GM18907 (cell line): ENCODE measurements around the gene TTC21A.
A peak's percentile ranks its signal among the peaks of the same experiment; 100 is the strongest.

Experiments
- ATAC-seq: cut with Tn5 transposase; IDR thresholded peaks from one replicate; pipeline ENCODE4 v1.9.1; 2021; ENCODE audit warnings: mild to moderate bottlenecking, moderate library complexity; ENCODE audit not compliant: unreplicated experiment

Gene TTC21A

GRCh38 chr3:39176025-39176714 lies 68.7 kb downstream of the TTC21A start:
- no peak for ATAC-seq

GRCh38 chr3:39177708-39178332 lies 70.3 kb downstream of the TTC21A start:
- peak; percentile 55 for ATAC-seq

- ATAC-seq: no peak
These were observed 71.1 kb downstream of the TTC21A start for GRCh38 chr3:39178553-39178952.

- no peak for ATAC-seq
These were observed 72.7 kb downstream of the TTC21A start for GRCh38 chr3:39180183-39180545.

GRCh38 chr3:39180546-39181346 lies 73.3 kb downstream of the TTC21A start:
- peak; percentile 89 for ATAC-seq

- no peak for ATAC-seq
These were observed 74.2 kb downstream of the TTC21A start for GRCh38 chr3:39181408-39182335.

GRCh38 chr3:39183211-39184080 lies 76.0 kb downstream of the TTC21A start:
- no peak for ATAC-seq

GRCh38 chr3:39184081-39184967 lies 76.8 kb downstream of the TTC21A start:
- ATAC-seq: no peak

GRCh38 chr3:39184968-39185285 lies 77.4 kb downstream of the TTC21A start:
- no peak for ATAC-seq

GRCh38 chr3:39185326-39185958 lies 78.0 kb downstream of the TTC21A start:
- ATAC-seq: no peak

- no peak for ATAC-seq
These were observed 78.6 kb downstream of the TTC21A start for GRCh38 chr3:39185959-39186691.

GRCh38 chr3:39186692-39187151 lies 79.2 kb downstream of the TTC21A start:
- no peak for ATAC-seq

- no peak for ATAC-seq
These were observed 80.1 kb downstream of the TTC21A start for GRCh38 chr3:39187372-39188155.
